GM19023 (cell line): ENCODE results near the gene BNC2.

Experiments
- ATAC-seq: cut with Tn5 transposase; IDR thresholded peaks from one replicate; pipeline ENCODE4 v1.9.1; 2021; ENCODE audit warnings: mild to moderate bottlenecking, moderate library complexity; ENCODE audit not compliant: unreplicated experiment

BNC2 gene

DNA sequence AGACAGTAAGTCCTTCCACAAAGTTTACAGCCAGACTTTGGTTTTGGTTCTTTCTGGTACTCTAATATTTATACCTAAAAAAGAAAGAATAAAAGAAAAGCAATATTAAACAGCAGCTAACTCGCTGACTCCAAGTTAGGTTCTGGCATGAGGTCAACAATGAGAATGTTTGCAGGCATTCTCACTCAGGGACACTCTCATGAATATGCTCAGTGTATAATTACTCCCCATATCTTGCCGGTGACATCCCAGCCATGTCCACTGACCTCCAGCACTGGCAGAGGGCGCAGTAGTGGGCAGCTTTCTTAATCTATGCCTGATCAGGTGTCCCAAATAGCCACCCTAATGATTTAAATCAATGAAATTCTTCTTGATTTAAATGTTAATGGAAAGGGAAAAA, 151.5 kb downstream of the BNC2 start:
- no peak for ATAC-seq

DNA sequence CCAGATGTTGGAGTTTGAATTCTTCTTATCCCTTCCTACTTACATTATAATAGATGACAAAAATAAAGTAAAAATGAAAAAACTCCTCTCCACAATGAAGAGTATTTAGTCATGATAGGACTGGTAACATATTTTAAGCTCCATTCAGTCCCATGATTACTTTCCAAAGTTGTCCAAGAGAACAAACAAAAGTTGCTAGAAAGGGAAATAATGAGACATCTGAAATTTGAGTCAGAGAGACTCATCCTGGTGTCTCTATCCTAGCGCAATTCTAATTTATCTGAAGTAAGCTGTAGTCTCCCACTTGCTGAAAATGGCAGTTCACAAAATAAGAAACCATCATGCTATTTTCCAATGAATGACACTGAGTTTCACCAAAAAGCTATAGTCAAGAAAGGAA, 152.2 kb downstream of the BNC2 start:
- no peak for ATAC-seq

- no peak for ATAC-seq
Observed at GRCh38 chr9:16716601-16717000, 153.9 kb downstream of the BNC2 start.

DNA sequence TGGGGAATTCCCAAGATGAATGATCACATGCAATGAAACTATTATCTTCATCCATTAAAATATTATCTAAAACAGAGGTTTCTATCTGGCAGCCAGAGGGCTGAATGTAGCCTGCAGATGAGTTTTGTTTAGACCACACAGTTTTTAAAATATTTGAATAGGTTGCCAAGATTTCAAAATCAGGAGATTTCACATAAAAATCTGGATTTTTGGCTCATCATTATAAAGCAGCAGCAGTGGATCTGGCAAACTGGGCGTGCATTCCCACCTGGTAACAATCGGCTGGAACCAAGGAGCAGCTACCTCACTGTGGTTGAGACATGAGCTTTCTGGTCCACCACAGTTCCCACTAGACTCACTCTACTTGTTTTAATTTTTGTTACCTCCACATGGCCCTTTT, 155.1 kb downstream of the BNC2 start:
- ATAC-seq: no peak

DNA sequence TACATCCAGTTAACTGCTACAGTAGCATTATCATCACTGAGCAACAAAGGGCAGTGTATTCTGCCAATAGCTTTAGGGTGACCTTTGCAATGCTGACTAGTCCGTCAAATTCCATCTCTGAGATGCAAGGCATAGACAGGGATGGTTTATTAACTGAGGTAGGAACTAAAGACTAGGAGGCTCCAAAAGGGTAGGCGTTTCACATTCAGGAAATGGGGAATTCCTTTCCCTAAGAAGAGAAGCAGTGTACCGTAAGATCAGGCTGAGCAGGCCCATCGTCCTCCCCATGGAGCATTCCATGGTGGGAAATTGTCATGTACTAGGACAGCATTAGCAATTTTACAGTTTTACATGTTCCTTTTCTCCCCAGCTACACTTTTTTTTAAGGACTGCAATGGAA, 157.7 kb downstream of the BNC2 start:
- ATAC-seq: no peak

- no peak for ATAC-seq
Observed at GRCh38 chr9:16710888-16711287, 159.6 kb downstream of the BNC2 start.

- no peak for ATAC-seq
Observed at GRCh38 chr9:16709924-16710323, 160.5 kb downstream of the BNC2 start.

GRCh38 chr9:16708656-16709435, 161.6 kb downstream of the BNC2 start:
- ATAC-seq: no peak

DNA sequence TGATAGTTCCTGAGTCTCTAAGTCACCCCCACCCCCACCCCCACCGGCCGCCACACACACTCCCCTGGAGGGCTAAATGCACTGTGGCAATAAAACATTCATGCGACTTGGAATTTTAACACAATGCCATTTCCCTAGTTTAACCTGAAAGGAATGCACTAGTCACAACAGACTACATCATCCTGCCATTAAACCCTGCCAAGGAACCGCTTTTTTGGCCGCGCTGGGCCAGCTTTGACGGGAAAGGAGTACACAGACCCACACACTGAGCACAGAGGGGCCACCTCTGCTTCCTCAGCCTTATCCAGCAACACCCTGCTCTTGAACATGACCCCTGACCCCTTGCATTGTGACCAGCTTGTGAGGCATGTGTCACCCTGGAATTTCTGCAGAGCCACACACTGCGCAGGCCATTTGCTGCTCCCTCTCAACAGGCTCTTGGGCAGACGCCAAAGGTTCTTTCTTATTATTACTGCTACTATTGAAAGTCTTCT, 165.3 kb downstream of the BNC2 start:
- no peak for ATAC-seq

DNA sequence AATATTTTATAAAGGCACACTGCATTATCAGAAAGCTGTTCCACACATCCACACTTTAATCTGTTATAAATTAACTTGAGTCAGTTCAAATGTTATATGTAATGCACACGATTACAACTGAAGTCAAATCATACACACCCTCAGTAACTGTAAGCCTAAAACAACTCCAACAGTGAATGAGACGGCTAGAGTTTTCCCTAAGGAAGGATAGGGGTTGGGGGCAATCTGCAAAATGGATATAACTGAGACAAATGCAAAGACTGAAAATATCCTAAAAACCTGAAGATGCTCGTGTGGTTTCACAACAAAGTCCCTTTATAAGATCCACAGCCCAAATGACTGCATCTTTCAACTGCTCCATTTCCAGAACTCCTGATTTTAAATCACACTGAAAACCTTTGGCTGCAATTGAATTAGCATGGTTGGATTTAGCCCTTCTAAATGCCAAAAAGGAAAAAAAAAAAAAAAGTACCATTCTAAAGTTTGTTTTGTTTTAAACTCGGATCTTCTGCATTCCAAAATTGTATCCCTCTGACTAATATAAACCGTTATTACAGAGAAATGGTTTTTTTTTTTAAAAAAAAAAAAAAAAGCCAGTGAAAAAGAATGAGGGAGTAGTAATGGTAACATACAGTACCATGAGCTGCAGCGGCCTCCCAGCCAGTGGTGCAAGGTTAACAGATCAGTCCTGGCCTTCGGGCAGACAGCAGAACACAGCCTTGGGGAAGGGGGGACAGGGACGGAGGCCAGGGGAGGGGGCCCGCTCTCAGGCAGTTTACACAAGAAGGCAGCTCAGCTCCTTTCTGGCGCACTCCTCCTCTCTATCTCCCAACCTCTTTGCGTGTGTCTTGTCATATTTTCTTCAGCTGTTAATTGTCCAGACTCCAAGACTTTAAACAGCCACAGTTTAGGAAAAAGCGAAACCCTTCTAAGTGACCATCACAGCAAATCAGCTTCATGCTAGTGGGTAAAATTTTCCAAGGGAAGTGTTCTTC, 166.1 kb downstream of the BNC2 start:
- no peak for ATAC-seq

DNA sequence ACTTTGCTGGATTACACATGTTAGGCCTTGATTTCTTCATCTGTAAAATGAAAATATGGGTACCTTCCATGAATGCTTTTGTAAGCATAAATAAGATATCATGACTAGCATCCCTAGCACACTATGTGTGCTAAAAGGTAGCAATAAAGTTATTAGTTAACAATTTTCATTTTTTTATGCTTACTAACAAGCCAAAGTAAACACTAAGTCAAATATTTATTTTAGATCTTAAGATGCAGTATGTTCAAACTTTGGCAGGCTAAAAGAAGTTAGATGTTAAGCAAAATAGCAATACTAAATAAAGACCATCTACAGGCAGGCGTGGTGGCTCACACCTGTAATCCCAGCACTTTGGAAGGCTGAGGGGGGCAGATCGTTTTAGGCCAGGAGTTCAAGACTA, 169.1 kb downstream of the BNC2 start:
- no peak for ATAC-seq

- ATAC-seq: no peak
Observed at GRCh38 chr9:16693616-16694015, 176.9 kb downstream of the BNC2 start.

DNA sequence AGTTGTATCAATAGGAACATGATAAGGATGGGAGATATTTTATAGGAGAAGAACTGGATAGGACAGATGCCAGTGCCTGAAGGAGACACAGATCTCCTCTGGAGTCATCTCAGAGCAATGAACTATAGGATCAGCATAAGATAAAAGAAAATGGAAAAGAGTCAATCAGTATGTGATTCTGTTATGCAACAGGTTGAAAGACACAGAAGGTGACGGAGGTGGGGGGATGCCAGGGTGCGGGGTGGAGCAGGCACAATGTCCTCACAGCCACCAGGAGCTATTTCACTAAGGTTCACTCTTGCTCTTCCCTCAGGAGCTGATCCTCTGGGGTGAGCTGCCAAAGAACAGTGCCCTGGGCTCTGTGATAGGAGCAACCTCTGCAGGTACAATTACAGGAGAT, 179.8 kb downstream of the BNC2 start:
- no peak for ATAC-seq

- ATAC-seq: no peak
Observed at GRCh38 chr9:16690205-16690604, 180.3 kb downstream of the BNC2 start.

DNA sequence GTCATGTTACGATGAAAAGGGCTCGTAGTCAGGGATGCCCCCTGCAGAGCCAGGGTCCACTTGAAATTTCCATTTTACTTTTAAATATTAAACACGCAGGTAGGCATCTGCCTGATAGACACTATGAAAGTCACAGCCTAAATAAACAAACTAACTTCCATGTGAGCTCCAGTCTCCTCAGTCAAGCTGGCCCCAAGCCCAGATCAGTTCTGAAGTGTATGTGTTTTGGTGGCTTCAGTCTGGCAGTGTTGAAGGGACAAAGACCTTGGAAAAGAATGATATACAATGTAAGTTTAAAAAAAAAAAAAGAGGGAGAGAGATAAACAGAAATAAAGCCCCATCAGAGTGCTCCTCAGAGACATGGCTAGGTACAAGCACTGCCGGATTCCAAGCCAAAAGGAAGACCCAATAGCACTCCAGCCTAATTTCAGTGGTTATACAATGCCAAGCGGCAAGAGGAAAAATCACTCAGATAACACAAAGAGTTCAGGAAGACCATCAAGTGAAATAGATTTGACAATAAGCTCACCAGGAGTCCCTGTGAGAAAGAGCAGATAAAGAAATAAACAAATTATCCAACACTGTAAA, 181.0 kb downstream of the BNC2 start:
- ATAC-seq: no peak

GRCh38 chr9:16688814-16689213, 181.7 kb downstream of the BNC2 start:
- ATAC-seq: no peak

GRCh38 chr9:16687678-16688369, 182.6 kb downstream of the BNC2 start:
- ATAC-seq: no peak

DNA sequence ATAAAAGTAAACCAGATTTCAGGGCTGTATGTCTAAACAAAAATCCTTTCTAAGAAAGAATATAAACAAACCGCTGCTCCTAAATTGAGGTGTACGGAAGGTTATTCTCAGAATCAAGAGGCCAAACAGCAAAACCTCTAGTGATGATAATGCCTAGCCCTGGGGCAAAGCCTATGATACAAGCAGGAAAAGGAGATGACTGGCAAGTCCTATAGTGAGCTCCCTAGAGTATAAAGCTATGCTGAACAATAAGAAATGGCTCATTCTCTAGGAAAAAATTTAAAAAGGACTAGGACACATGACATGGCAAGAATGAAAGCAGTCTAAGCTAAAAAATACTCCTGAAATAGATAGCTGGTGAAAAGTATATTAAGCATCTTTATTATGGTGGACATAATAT, 187.1 kb downstream of the BNC2 start:
- no peak for ATAC-seq

DNA sequence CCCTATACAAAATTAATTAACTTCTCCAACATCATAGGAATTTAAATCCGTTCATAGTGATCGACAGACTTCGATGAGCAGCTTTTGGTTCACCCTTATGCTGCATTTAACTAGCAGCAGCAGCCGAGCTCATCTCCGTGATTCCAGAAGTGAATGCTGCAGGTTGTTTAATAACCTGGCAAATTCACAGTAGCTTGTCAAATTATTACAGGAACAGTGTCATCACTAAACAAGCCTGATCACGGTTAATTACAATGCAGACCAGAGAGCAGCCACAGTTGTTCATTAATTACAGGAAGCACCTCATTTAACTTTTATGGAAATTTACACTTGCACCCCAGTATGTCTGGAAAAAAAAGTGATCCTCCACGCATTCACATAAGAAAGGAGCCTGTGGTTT, 188.2 kb downstream of the BNC2 start:
- ATAC-seq: no peak

GRCh38 chr9:16681652-16681987, 188.8 kb downstream of the BNC2 start:
- ATAC-seq: no peak
